Sigmoid colon (tissue), 7 donors: ENCODE results near the gene ARF6. TPM values are rescaled to one million over a fixed set of nuclear protein-coding genes. Genes with fewer than 3 reads are reported as not detected.
"Not testable (repeated sequence)": the region's sequence is repeated elsewhere in the genome, so short reads cannot be mapped to it uniquely, and the experiment has no call there.

Experiments
- DNase-seq: peaks from one replicate; pipeline ENCODE4 v3.0.0-alpha.2; 2019
- H3K27ac ChIP-seq, 4 donors: fragments of 200-600 bp; sonication (generic); one replicate each; pipeline ENCODE4 v1.5.1; 2016 to 2019; ENCODE audit warnings: mild to moderate bottlenecking in 1 of 4
- H3K27me3 ChIP-seq, 3 donors: fragments of 200-600 bp; sonication (generic); one replicate each; pipeline ENCODE4 v1.5.1; 2019; ENCODE audit warnings: mild to moderate bottlenecking in 1 of 3
- H3K36me3 ChIP-seq, 4 donors: fragments of 200-600 bp; sonication (generic); one replicate each; pipeline ENCODE4 v1.5.1; 2016 to 2019
- H3K4me1 ChIP-seq, 4 donors: fragments of 200-600 bp; sonication (generic); one replicate each; pipeline ENCODE4 v1.5.1; 2017 to 2019
- H3K4me3 ChIP-seq, 4 donors: fragments of 200-600 bp; sonication (generic); one replicate each; pipeline ENCODE4 v1.5.1; 2017 to 2019; ENCODE audit warnings: mild to moderate bottlenecking in 2 of 4, moderate library complexity in 1 of 4
- H3K9me3 ChIP-seq, 4 donors: fragments of 200-600 bp in 3 of 4; sonication (generic) in 3 of 4; one replicate each; pipeline versions ENCODE4 v1.5.1 to v1.6.1; 2013 to 2019
- EP300 ChIP-seq, 4 donors: sonication (generic); formaldehyde crosslinking; IDR thresholded peaks; one replicate each; pipeline ENCODE4 v1.6.1; 2017; ENCODE audit warnings: antibody characterized with exemption in 4 of 4
- POLR2A ChIP-seq, 2 donors: fragments of 450-650 bp; IDR thresholded peaks; one replicate each; pipeline ENCODE4 v1.6.1; 2016; ENCODE audit warnings: antibody characterized with exemption in 2 of 2, mild to moderate bottlenecking in 2 of 2, moderate library complexity in 2 of 2
- POLR2AphosphoS5 ChIP-seq, 4 donors: sonication (generic); formaldehyde crosslinking; IDR thresholded peaks; one replicate each; pipeline ENCODE4 v1.6.1; 2017; ENCODE audit warnings: antibody characterized with exemption in 4 of 4
- WGBS, 2 donors: extraction: QIAGEN DNeasy Blood & Tissue Kit; methylation state at CpG; one replicate each; pipeline ENCODE4 v1.1.7; 2013; 5-methylcytosine and 5-hydroxymethylcytosine counted together
- intact Hi-C: fragments of 100-400 bp; cut with DNase I; formaldehyde crosslinking; loops from one replicate; pipeline ENCODE4 v1.15.1; 2023
- polyA plus RNA-seq, 3 donors: library from polyadenylated mRNA; stranded (reverse); fragments of 200-250 nt; gene quantifications; one replicate each; pipeline ENCODE4 v1.2.3, GENCODE V29; 2013
- total RNA-seq, 4 donors: library from RNA; depleted of rRNA; stranded (reverse); fragments of >200 nt; gene quantifications; one replicate each; pipeline ENCODE4 v1.1.0, GENCODE V29; 2016
- TF ChIP-seq, protein P1 (sequence below), 4 experiments: fragments of 450-650 bp in 3 of 4; fragments of 200-600 bp in 1 of 4; IDR thresholded peaks; one replicate each; pipeline ENCODE4 v1.5.1; 2016 to 2019; ENCODE audit warnings: antibody characterized with exemption in 4 of 4, mild to moderate bottlenecking in 3 of 4, moderate library complexity in 2 of 4
- donor health status: healthy with polysubstance abuse.
- donor health status: Bipolar disorder and iron deficiency.
- donor health status: healthy.

The ARF6 gene
- total and polyA plus RNA-seq, 7 donors: 33.8 to 117 (median 45.6) TPM

DNA sequence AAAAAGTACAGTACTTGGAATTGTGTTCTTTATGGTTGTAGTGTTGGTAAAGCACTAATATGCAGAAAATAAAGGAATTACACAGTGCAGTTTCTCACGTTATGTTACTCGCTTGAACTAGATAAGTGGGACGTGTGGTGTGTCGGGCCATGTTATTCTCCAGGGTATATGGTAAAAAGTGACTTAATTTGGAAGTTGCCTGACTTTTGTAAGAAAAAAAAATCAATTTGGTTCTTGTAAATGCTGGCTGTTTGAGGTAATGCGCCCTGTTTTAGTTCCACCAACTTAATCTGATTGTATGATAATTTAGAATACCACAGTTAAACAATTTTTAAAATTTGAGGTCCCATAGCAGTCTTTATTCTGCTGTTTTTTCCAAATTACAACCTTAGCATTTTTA lies 4.1 kb downstream of the ARF6 start:
- TF ChIP-seq POLR2AphosphoS5 (IDR thresholded peaks at IDR 0.05) (no peak), POLR2A (IDR thresholded peaks at IDR 0.05) (no peak), EP300 (IDR thresholded peaks at IDR 0.05) (no peak)
- TF ChIP-seq, protein P1, sequence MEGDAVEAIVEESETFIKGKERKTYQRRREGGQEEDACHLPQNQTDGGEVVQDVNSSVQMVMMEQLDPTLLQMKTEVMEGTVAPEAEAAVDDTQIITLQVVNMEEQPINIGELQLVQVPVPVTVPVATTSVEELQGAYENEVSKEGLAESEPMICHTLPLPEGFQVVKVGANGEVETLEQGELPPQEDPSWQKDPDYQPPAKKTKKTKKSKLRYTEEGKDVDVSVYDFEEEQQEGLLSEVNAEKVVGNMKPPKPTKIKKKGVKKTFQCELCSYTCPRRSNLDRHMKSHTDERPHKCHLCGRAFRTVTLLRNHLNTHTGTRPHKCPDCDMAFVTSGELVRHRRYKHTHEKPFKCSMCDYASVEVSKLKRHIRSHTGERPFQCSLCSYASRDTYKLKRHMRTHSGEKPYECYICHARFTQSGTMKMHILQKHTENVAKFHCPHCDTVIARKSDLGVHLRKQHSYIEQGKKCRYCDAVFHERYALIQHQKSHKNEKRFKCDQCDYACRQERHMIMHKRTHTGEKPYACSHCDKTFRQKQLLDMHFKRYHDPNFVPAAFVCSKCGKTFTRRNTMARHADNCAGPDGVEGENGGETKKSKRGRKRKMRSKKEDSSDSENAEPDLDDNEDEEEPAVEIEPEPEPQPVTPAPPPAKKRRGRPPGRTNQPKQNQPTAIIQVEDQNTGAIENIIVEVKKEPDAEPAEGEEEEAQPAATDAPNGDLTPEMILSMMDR (IDR thresholded peaks at IDR 0.05): no peak
- Histone ChIP-seq H3K4me3 (no peak overlapping the region), H3K27me3 (no peaks in the 10 kb centered on the region), H3K4me1 (peaks cover 0 to 51% (median 49%) of the 10 kb centered on the region in 4 donors), H3K9me3 (no peaks in the 10 kb centered on the region), H3K36me3 (peaks cover 0 to 8% (median 0%) of the 10 kb centered on the region in 4 donors), H3K27ac (peak overlapping the region in 3 of 4 donors; percentile 1 to 100 (median 98))
- no peak for DNase-seq
- intact Hi-C loops: no loop called here
- 31 to 34% methylated on average over 5 of the region's 5 CpGs for WGBS, 2 donors

DNA sequence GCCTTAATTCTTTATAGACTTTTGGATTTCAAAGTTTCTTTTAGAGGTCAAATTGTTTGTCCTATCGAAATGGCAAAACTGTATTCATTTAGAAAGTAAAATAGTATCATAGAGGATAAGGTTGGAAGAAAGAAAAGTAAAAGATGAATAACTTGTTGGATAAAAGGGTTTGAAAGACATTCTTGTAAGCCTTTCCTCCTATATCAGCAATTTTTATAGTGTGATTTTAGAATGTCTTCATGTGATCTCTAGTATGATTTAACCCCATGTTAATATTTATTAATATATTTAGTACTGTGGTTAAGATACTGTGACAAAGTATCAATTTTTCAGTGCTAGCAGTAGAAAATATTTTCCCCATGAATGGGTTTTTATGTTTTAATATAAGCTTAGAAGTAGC lies 4.5 kb downstream of the ARF6 start:
- peaks cover 0 to 49% (median 47%) of the 10 kb centered on the region in 4 donors for H3K4me1 ChIP-seq
- DNase-seq: no peak
- H3K27ac ChIP-seq: peak overlapping the region in 3 of 4 donors; percentile 1 to 100 (median 98)
- H3K4me3 ChIP-seq: no peak overlapping the region
- 26 to 41% methylated on average over 1 of the region's 1 CpG for WGBS, 2 donors
- H3K9me3 ChIP-seq: no peaks in the 10 kb centered on the region
- intact Hi-C loops: no loop called here
- no peak for TF ChIP-seq POLR2A (IDR thresholded peaks at IDR 0.05)
- no peak for TF ChIP-seq EP300 (IDR thresholded peaks at IDR 0.05)
- TF ChIP-seq POLR2AphosphoS5 (IDR thresholded peaks at IDR 0.05): no peak
- TF ChIP-seq, protein P1 (IDR thresholded peaks at IDR 0.05): no peak
- H3K36me3 ChIP-seq: peaks cover 0 to 8% (median 0%) of the 10 kb centered on the region in 4 donors
- H3K27me3 ChIP-seq: no peaks in the 10 kb centered on the region

DNA sequence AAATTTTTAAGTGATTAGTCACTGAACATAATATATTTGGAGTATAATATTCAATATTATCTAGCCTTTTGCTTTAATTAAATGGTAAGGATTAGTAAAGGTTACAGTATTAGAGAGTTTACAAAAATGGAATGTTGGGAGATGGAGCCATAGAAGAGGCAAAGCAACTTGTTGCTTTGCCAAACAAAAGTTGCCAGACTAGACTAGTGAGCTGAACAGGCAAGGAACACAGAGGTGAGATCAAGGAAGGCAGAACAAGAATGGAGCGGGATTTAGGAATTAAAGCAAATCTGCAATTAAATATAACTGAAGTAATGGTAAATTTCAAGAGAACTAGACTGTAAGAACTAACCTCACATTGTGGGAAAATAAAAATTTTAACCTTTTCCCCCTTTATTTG lies 5.1 kb downstream of the ARF6 start:
- intact Hi-C loops: no loop called here
- Histone ChIP-seq H3K4me1 (peaks cover 0 to 49% (median 47%) of the 10 kb centered on the region in 4 donors), H3K27ac (peak overlapping the region in 2 of 4 donors; percentile 19), H3K9me3 (no peaks in the 10 kb centered on the region), H3K36me3 (peaks cover 0 to 8% (median 0%) of the 10 kb centered on the region in 4 donors), H3K4me3 (no peak overlapping the region), H3K27me3 (no peaks in the 10 kb centered on the region)
- TF ChIP-seq POLR2A (IDR thresholded peaks at IDR 0.05): no peak
- TF ChIP-seq POLR2AphosphoS5 (IDR thresholded peaks at IDR 0.05): no peak
- TF ChIP-seq, protein P1 (IDR thresholded peaks at IDR 0.05): no peak
- TF ChIP-seq EP300 (IDR thresholded peaks at IDR 0.05): no peak
- no peak for DNase-seq
- 24 to 58% methylated on average over 1 of the region's 1 CpG for WGBS, 2 donors

DNA sequence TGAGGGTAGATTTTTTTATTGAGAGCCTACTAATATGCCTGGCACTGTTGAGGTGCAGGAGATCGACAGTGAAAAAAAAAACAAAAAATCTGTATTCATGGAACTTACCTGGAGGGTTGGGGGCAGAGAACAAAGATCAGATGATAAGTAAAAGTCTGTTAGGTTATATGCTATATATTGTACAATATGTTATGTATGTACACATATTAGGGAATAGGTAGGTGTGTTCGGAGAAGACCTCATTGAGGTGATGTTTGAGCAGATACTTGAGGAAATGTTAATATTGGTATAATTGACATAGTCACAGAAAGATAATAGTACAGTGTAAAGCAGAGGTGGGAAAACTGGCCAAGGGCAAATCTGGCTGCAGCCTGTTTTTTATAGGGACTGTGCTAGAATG lies 5.6 kb downstream of the ARF6 start:
- no peak for TF ChIP-seq POLR2A (IDR thresholded peaks at IDR 0.05)
- TF ChIP-seq POLR2AphosphoS5 (IDR thresholded peaks at IDR 0.05): no peak
- TF ChIP-seq EP300 (IDR thresholded peaks at IDR 0.05): no peak
- TF ChIP-seq, protein P1 (IDR thresholded peaks at IDR 0.05): no peak
- 64 to 65% methylated on average over 2 of the region's 2 CpGs for WGBS, 2 donors
- intact Hi-C loops: no loop called here
- Histone ChIP-seq H3K36me3 (peaks cover 0 to 8% (median 0%) of the 10 kb centered on the region in 4 donors), H3K27me3 (no peaks in the 10 kb centered on the region), H3K27ac (peak overlapping the region in 1 of 4 donors; percentile 19), H3K4me1 (peaks cover 0 to 49% (median 47%) of the 10 kb centered on the region in 4 donors), H3K9me3 (no peaks in the 10 kb centered on the region), H3K4me3 (no peak overlapping the region)
- no peak for DNase-seq

DNA sequence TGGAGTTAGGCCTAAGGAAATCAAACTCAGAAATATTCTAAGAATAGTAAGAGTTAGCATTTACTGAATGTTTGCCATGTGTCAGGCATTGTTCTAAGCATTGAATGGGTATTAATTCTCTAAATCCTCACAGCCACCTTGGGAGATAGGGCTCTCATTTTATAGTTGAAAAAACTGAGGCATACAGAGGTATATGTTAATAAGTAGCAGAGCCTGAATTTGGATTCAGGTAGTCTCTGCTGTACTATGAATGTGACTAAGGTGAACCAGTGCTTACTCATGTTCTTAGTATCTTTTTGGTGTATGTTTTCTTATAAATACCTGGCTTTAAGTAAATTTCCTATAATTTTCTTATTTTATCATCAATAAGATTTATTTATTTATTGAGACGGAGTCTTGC lies 8.1 kb downstream of the ARF6 start:
- TF ChIP-seq POLR2AphosphoS5 (IDR thresholded peaks at IDR 0.05): no peak
- no peak for TF ChIP-seq EP300 (IDR thresholded peaks at IDR 0.05)
- no peak for TF ChIP-seq POLR2A (IDR thresholded peaks at IDR 0.05)
- TF ChIP-seq, protein P1 (IDR thresholded peaks at IDR 0.05): no peak
- Histone ChIP-seq H3K36me3 (no peaks in the 10 kb centered on the region), H3K27ac (no peak overlapping the region), H3K4me1 (peaks cover 0 to 31% (median 28%) of the 10 kb centered on the region in 4 donors), H3K4me3 (no peak overlapping the region), H3K9me3 (no peaks in the 10 kb centered on the region), H3K27me3 (no peaks in the 10 kb centered on the region)
- DNase-seq: no peak
- 96 to 100% methylated on average over 1 of the region's 1 CpG for WGBS, 2 donors
- intact Hi-C loops: no loop called here

DNA sequence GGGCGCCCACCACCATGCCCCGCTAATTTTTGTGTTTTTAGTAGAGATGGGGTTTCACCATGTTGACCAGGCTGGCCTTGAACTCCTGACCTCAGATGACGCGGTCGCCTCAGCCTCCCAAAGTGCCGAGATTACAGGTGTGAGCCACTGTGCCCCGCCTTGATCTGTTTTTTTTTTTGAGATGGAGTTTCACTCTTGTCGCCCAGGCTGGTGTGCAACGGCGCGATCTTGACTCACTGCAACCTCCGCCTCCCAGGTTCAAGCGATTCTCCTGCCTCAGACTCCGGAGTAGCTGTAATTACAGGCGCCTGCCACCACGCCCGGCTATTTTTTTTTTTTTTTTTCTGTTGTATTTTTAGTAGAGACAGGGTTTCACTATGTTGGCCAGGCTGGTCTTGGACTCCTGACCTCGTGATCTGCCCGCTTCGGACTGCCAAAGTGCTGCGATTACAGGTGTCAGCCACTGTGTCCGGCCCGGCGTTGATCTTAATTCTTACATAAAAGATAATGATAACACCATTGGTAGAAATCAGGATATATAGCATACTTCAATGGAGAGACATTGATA lies 9.9 kb downstream of the ARF6 start:
- WGBS, 2 donors: 27 to 76% methylated on average over 24 of the region's 24 CpGs

More for the DNA sequence above, 9.9 kb downstream of the ARF6 start:
- intact Hi-C loops, H3K9me3 ChIP-seq, DNase-seq, H3K27me3 ChIP-seq, H3K36me3 ChIP-seq, H3K27ac ChIP-seq, H3K4me3 ChIP-seq: not testable (repeated sequence)
- H3K4me1 ChIP-seq: peaks cover 0 to 13% (median 12%) of the 10 kb centered on the region in 4 donors
